ENCODE data around the gene RABGAP1L.
"Not testable (repeated sequence)": the region's sequence is repeated elsewhere in the genome, so short reads cannot be mapped to it uniquely, and the experiment has no call there.

RABGAP1L gene

GRCh38 chr1:174297351-174297750 lies 138.0 kb downstream of the RABGAP1L start:
- no peak for DNase-seq (ENCODE audit: low spot score)
- in situ Hi-C loops (cut with MboI; ENCODE audit: low sequenced_read_pairs, unreplicated experiment) = no loop called here
- no peak for TF ChIP-seq CTCF (IDR thresholded peaks at IDR 0.05; ENCODE audit: borderline replicate concordance, control extremely low read depth, extremely low read depth, insufficient read depth, missing control alignments)

- TF ChIP-seq CTCF (IDR thresholded peaks at IDR 0.05; ENCODE audit: borderline replicate concordance, control extremely low read depth, extremely low read depth, insufficient read depth, missing control alignments) = no peak
- in situ Hi-C loops (cut with MboI; ENCODE audit: low sequenced_read_pairs, unreplicated experiment) = no loop called here
- no peak for DNase-seq (ENCODE audit: low spot score)
These were observed 142.2 kb downstream of the RABGAP1L start for GRCh38 chr1:174301295-174302077.

- in situ Hi-C loops (cut with MboI; ENCODE audit: low sequenced_read_pairs, unreplicated experiment) = no loop called here
- no peak for TF ChIP-seq CTCF (IDR thresholded peaks at IDR 0.05; ENCODE audit: borderline replicate concordance, control extremely low read depth, extremely low read depth, insufficient read depth, missing control alignments)
- DNase-seq (ENCODE audit: low spot score) = no peak
These were observed 149.3 kb downstream of the RABGAP1L start for GRCh38 chr1:174308604-174309003.

- no peak for DNase-seq (ENCODE audit: low spot score)
- in situ Hi-C loops (cut with MboI; ENCODE audit: low sequenced_read_pairs, unreplicated experiment) = no loop called here
- no peak for TF ChIP-seq CTCF (IDR thresholded peaks at IDR 0.05; ENCODE audit: borderline replicate concordance, control extremely low read depth, extremely low read depth, insufficient read depth, missing control alignments)
These were observed 150.2 kb downstream of the RABGAP1L start for GRCh38 chr1:174309490-174309889.

GRCh38 chr1:174314433-174314832 lies 155.1 kb downstream of the RABGAP1L start:
- in situ Hi-C loops (cut with MboI; ENCODE audit: low sequenced_read_pairs, unreplicated experiment) = no loop called here
- DNase-seq (ENCODE audit: low spot score) = no peak
- no peak for TF ChIP-seq CTCF (IDR thresholded peaks at IDR 0.05; ENCODE audit: borderline replicate concordance, control extremely low read depth, extremely low read depth, insufficient read depth, missing control alignments)

- DNase-seq (ENCODE audit: low spot score) = no peak
- in situ Hi-C loops (cut with MboI; ENCODE audit: low sequenced_read_pairs, unreplicated experiment) = no loop called here
- TF ChIP-seq CTCF (IDR thresholded peaks at IDR 0.05; ENCODE audit: borderline replicate concordance, control extremely low read depth, extremely low read depth, insufficient read depth, missing control alignments) = no peak
These were observed 155.9 kb downstream of the RABGAP1L start for GRCh38 chr1:174315239-174315638.

- in situ Hi-C loops (cut with MboI; ENCODE audit: low sequenced_read_pairs, unreplicated experiment); DNase-seq (ENCODE audit: low spot score): not testable (repeated sequence)
These were observed 161.6 kb downstream of the RABGAP1L start for GRCh38 chr1:174320897-174321296.

All from GM13976 (cell line).